ENCODE results near the gene DRAM2. TPM values are rescaled to one million over a fixed set of nuclear protein-coding genes. Genes with fewer than 3 reads are reported as not detected.

The DRAM2 gene
- total RNA-seq, 4 donors from 2014 or later, result 26.5 to 105 (median 51.7) TPM

DNA sequence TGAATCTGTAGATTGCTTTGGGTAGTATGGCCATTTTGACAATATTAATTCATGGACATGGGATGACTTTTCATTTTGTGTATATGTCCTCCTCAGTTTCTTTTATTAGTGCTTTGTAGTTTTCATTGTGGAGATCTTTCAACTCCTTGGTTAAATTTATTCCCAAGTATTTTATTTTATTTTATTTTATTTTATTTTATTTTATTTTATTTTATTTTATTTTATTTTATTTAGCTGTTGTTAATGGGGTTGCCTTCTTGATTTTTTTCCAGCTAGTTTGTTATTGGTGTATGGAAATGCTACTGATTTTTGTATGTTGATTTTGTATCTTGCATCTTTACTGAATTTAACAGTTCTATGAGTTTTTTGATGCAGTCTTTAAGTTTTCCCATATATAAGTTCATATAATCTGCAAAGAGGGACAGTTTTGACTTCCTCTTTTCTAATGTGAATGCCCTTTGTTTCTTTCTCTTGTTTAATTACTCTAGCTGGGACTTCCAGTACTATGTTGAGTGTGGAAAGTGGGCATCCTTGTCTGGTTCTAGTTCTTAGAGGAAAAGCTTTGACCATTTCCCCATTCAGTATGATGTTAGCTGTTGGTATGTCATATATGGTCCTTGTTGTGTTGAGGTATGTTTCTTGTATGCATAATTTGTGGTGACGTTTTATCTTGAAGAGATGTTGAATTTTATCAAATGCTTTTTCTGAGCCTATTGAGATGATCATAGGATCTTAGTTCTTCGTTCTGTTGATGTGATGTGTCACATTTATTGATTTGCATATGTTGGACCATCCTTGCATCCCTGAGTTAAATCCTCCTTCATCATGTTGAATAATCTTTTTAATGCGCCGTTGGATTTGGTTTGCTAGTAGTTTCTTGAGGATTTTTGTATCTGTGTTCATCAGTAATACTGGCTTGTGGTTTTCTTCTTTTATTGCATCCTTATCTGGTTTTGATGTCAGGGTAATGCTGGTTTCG lies 14.4 kb upstream of the DRAM2 start:
- intact Hi-C loops (cut with DNase I), result no loop called here
- DNase-seq, result no peak
- peaks cover 0 to 11% of the 10 kb centered on the region in 2 donors for H3K36me3 ChIP-seq
- H3K9me3 ChIP-seq, result no peaks in the 10 kb centered on the region
- H3K27ac ChIP-seq, result no peak overlapping the region
- no peak overlapping the region for H3K4me3 ChIP-seq (replicated peaks in 1 of 3)
- TF ChIP-seq POLR2A (IDR thresholded peaks at IDR 0.05), result no peak
- TF ChIP-seq, protein P1, sequence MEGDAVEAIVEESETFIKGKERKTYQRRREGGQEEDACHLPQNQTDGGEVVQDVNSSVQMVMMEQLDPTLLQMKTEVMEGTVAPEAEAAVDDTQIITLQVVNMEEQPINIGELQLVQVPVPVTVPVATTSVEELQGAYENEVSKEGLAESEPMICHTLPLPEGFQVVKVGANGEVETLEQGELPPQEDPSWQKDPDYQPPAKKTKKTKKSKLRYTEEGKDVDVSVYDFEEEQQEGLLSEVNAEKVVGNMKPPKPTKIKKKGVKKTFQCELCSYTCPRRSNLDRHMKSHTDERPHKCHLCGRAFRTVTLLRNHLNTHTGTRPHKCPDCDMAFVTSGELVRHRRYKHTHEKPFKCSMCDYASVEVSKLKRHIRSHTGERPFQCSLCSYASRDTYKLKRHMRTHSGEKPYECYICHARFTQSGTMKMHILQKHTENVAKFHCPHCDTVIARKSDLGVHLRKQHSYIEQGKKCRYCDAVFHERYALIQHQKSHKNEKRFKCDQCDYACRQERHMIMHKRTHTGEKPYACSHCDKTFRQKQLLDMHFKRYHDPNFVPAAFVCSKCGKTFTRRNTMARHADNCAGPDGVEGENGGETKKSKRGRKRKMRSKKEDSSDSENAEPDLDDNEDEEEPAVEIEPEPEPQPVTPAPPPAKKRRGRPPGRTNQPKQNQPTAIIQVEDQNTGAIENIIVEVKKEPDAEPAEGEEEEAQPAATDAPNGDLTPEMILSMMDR (IDR thresholded peaks at IDR 0.05), result no peak
- H3K27me3 ChIP-seq, result no peaks in the 10 kb centered on the region
- H3K4me1 ChIP-seq, result no peaks in the 10 kb centered on the region
- 96 to 97% methylated on average over 5 of the region's 5 CpGs for WGBS, 2 donors

GRCh38 chr1:111151838-111152237 lies 11.9 kb upstream of the DRAM2 start:
- intact Hi-C loops (cut with DNase I), result no loop called here
- WGBS, 2 donors, result 77 to 86% methylated on average over 3 of the region's 3 CpGs

GRCh38 chr1:111148376-111148881 lies 8.5 kb upstream of the DRAM2 start:
- Histone ChIP-seq H3K27me3 (no peaks in the 10 kb centered on the region), H3K4me3 (replicated peaks in 1 of 3) (no peak overlapping the region), H3K36me3 (peaks cover 0 to 15% of the 10 kb centered on the region in 2 donors), H3K27ac (no peak overlapping the region), H3K9me3 (no peaks in the 10 kb centered on the region), H3K4me1 (no peaks in the 10 kb centered on the region)
- DNase-seq, result no peak
- intact Hi-C loops (cut with DNase I), result no loop called here
- TF ChIP-seq, protein P1 (IDR thresholded peaks at IDR 0.05), result no peak
- TF ChIP-seq POLR2A (IDR thresholded peaks at IDR 0.05), result no peak
- WGBS, 2 donors, result 84 to 85% methylated on average over 2 of the region's 2 CpGs

More at GRCh38 chr1:111151838-111152237, 11.9 kb upstream of the DRAM2 start:
- Histone ChIP-seq H3K9me3 (no peaks in the 10 kb centered on the region), H3K36me3 (peaks cover 0 to 16% of the 10 kb centered on the region in 2 donors), H3K4me1 (no peaks in the 10 kb centered on the region), H3K4me3 (replicated peaks in 1 of 3) (no peak overlapping the region), H3K27ac (no peak overlapping the region), H3K27me3 (no peaks in the 10 kb centered on the region)
- no peak for DNase-seq
- TF ChIP-seq, protein P1 (IDR thresholded peaks at IDR 0.05), result no peak
- no peak for TF ChIP-seq POLR2A (IDR thresholded peaks at IDR 0.05)

GRCh38 chr1:111147948-111148347 lies 8.1 kb upstream of the DRAM2 start:
- Histone ChIP-seq H3K27ac (no peak overlapping the region), H3K4me3 (replicated peaks in 1 of 3) (no peak overlapping the region), H3K4me1 (no peaks in the 10 kb centered on the region), H3K36me3 (peaks cover 0 to 11% of the 10 kb centered on the region in 2 donors), H3K27me3 (no peaks in the 10 kb centered on the region), H3K9me3 (no peaks in the 10 kb centered on the region)
- TF ChIP-seq, protein P1 (IDR thresholded peaks at IDR 0.05), result no peak
- TF ChIP-seq POLR2A (IDR thresholded peaks at IDR 0.05), result no peak
- WGBS, 2 donors, result 80 to 86% methylated on average over 3 of the region's 3 CpGs
- DNase-seq, result no peak
- intact Hi-C loops (cut with DNase I), result no loop called here
